ENCODE results near the gene TMEM240. TPM values are rescaled to one million over a fixed set of nuclear protein-coding genes. Genes with fewer than 3 reads are reported as not detected.
A peak's percentile ranks its signal among the peaks of the same experiment; 100 is the strongest.

Gene TMEM240
- total and polyA plus RNA-seq, 2 of the 8 experiments (the other 6 are each of a cell fraction or from before 2014, with no cell fraction given): 3.6 to 5.7 TPM

DNA sequence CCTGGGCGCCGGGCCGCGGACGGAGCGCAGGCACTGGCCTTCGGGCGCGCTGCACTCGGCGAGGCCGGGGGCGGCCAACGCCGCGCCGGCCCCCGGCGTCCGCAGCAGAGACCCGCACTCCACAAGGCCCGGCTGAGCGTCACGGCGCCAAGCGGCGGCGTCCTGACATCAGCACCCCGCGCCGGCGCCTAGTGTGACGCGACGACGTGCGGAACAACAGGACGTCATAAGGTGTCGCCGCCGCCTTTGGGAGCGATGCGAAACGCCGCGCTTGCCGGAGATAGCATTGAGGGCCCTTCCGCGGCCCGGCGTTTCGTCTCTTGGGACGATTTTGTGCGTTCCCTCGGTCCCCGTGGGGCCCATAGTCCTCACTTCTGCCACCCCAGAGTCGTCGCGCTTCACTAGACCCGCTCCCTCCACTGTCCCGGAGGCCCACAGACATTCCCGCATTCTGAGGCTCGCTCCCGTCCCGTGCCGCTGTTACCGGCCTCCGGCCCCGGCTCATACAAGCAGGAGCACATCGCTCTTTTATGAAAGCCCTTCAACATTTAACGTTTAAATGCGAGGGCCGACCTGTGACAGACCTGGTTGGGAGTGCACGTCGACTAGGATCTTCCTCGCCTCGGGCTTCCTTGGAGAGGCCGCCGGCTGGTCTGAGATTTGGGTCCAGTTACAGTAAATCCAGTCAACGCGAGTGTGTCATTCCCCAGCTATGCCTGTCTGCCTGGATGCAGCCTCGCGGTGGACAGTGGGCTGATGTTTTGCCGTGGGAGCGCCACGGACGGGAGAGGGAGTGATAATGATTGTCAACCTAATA, 34.5 kb upstream of the TMEM240 start, which contains the start of gene SSU72 (continued):
- 0 out of 2 replicates have a peak, but pooled peaks have one; percentile 77 for TF ChIP-seq RBBP5 (IDR thresholded peaks at IDR 0.05; ENCODE audit: borderline replicate concordance, low read depth, low read length)
- peak; percentile 58; the same call in 1 of the 2 replicates for TF ChIP-seq JUND (IDR thresholded peaks at IDR 0.05; ENCODE audit: low read length)
- TF ChIP-seq RAD21 (IDR thresholded peaks at IDR 0.05 in 1 of 2, conservative IDR thresholded peaks at IDR 0.05 in 1 of 2; ENCODE audit: low read depth in 2 of 2, low read length in 2 of 2): no peak
- TF ChIP-seq BCL11A (IDR thresholded peaks at IDR 0.05; ENCODE audit: low read depth in 2 of 2, low read length in 2 of 2): no peak
- peak; percentile 93 to 97 for TF ChIP-seq POLR2A (IDR thresholded peaks at IDR 0.05; ENCODE audit: control extremely low read depth in 1 of 2, low read depth in 2 of 2, low read length in 2 of 2)
- peak; percentile 66; the same call in 1 of the 2 replicates for TF ChIP-seq ATF2 (IDR thresholded peaks at IDR 0.05; ENCODE audit: low read length)
- peak; percentile 69; the same call in 1 of the 2 replicates for TF ChIP-seq BRCA1 (IDR thresholded peaks at IDR 0.05; ENCODE audit: low read depth, low read length)
- TF ChIP-seq CTCF (IDR thresholded peaks at IDR 0.05; ENCODE audit: control extremely low read depth in 1 of 3, insufficient read depth in 1 of 3, low read depth in 1 of 3, low read length in 3 of 3): peak in 1 of 3 experiments; percentile 3; a peak in 1 of 4 replicates
- TF ChIP-seq SIX5 (IDR thresholded peaks at IDR 0.05; ENCODE audit: low read depth, low read length): peak; percentile 22; the same call in 1 of the 2 replicates
- peak; percentile 96 for TF ChIP-seq TAF1 (IDR thresholded peaks at IDR 0.05; ENCODE audit: low read depth, low read length)
- no peak for TF ChIP-seq RNF2 (IDR thresholded peaks at IDR 0.05; ENCODE audit: borderline replicate concordance, low read depth, low read length, missing control alignments, poor library complexity, severe bottlenecking)
- no peak for TF ChIP-seq EZH2 (IDR thresholded peaks at IDR 0.05; ENCODE audit: low read depth, low read length, severe bottlenecking)
- no peak for TF ChIP-seq EGR1 (IDR thresholded peaks at IDR 0.05; ENCODE audit: borderline replicate concordance, low read depth, low read length)
- TF ChIP-seq CBX8 (IDR thresholded peaks at IDR 0.05; ENCODE audit: borderline replicate concordance, low read depth, low read length): no peak
- 0 out of 2 replicates have a peak, but pooled peaks have one; percentile 4 for TF ChIP-seq GABPA (IDR thresholded peaks at IDR 0.05; ENCODE audit: borderline replicate concordance, insufficient read depth, low read length)
- TF ChIP-seq CHD2 (IDR thresholded peaks at IDR 0.05; ENCODE audit: low read length): peak; percentile 37; the same call in 1 of the 2 replicates
- TF ChIP-seq, protein P1, sequence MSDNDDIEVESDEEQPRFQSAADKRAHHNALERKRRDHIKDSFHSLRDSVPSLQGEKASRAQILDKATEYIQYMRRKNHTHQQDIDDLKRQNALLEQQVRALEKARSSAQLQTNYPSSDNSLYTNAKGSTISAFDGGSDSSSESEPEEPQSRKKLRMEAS (IDR thresholded peaks at IDR 0.05): peak; percentile 62; the same call in 1 of the 2 replicates
- TF ChIP-seq TCF12 (IDR thresholded peaks at IDR 0.05; ENCODE audit: low read depth, low read length): no peak
